DMS53 treated with DMSO at 0.1 percent for 48 hours (cell line): ENCODE data around the gene ABL2.
A peak's percentile ranks its signal among the peaks of the same experiment; 100 is the strongest.
"Not testable (repeated sequence)": the region's sequence is repeated elsewhere in the genome, so short reads cannot be mapped to it uniquely, and the experiment has no call there.

Experiments
- DNase-seq: peaks from one replicate; lab custom pipeline; 2025; ENCODE audit not compliant: unreplicated experiment; lab: John Stamatoyannopoulos, UW

ABL2 gene

DNA sequence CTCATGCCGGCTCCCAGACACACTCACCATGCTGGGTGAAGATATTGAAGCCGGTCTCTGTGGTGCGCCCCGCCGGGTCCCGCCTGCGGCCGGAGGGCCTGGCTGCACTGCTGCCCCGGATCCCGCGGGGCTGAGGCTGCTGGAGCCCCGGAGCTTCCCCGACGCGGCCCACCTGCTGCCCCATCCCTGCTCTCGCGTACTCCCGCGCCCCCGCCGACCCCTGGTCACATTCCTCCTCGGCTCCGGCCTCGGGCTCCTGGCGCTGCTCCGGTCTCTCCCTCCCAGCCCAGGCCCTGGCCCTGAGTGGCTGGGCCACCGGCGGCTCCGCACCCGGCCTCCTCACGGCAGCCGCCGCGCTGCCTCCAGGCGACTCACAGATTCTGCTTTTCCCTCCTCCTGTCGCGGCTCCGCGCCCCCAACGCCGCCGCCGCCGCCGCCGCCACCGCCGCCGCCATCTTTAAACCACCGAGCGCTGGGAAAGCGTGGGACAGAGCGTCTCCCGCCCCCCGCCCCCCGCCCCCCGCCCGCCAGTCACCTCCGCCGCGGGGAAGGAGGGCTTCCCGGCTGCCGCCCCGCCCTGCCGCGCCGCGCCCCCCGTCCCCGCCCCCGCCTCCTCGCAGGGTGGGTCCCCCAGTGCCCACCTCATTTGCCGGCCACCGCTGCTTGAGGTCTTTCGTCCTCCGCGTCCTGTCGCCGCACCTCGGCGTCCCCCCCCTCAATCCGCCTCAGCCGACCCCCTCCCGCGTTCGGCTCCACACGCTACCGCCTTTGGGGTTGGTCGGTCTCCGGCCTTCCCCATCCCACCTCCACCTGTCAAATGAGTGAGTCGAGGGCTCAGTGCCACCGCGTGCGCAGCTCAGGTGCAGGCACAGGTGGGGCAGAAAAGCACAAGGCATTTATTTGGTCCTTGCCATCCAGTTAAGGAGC lies at the start of gene ABL2:
Gene ABL2, minus strand, starts transcription at position 464 of the 927 bp plus-strand sequence. Its CDS starts 280 bp downstream, at position 184.
- peak; percentile 15 for DNase-seq

- DNase-seq = no peak
Measured at GRCh38 chr1:179278920-179279319, 49.4 kb upstream of the ABL2 start.

DNA sequence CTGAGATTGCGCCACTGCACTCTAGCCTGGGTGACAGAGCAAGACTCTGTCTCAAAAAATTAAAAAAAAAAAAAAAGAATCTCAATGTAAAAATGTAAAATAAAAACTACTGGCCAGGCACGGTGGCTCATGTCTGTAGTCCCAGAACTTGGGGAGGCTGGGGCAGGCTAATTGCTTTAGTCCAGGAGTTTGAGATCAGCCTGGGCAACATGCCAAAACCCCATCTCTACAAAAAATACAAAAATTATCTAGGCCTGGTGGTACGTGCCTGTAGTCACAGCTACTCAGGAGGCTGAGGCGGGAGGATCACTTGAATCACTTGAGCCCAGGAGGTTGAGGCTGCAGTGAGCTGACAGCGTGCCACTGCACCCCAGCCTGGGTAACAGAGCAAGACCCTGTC lies 44.9 kb upstream of the ABL2 start:
- DNase-seq = not testable (repeated sequence)

- no peak for DNase-seq
Measured at GRCh38 chr1:179269071-179269470, 39.6 kb upstream of the ABL2 start.

DNA sequence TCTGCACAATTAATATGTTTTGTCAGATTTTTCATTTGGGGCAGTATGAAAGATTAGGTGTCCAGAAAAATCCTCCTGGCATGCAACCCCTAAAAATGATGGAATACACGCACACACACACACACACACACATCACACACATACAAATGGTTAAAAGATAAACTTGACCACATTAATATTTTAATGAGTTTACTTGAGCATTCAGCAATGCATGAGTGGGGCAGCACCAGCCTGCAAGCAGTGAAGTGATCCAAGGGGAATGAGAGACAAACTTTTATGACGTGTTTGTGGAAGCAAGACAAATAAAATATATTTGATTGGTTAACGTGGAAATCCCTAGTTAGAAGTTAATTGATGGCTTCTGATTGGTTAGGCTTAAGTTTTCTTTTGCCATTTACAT lies 35.0 kb upstream of the ABL2 start:
- DNase-seq = no peak

DNA sequence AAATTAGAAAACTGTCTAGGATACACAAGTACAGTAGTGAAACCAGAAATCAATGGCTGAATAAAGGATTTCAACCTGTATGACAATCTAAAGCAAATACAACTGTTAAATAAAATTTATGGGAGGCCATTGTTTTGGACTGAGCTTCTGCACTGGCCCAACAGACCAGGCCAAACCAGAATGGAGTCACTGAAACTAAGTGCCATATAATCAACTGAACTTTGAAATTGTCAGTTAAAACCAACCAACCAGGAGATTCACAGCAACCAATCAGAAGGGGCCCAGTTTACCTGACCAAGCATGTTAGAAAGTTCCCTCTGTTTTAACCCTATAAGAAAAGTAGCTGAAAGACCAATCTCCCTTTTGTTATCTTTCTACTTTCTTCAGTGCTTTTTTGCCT lies 33.6 kb upstream of the ABL2 start:
- no peak for DNase-seq

DNA sequence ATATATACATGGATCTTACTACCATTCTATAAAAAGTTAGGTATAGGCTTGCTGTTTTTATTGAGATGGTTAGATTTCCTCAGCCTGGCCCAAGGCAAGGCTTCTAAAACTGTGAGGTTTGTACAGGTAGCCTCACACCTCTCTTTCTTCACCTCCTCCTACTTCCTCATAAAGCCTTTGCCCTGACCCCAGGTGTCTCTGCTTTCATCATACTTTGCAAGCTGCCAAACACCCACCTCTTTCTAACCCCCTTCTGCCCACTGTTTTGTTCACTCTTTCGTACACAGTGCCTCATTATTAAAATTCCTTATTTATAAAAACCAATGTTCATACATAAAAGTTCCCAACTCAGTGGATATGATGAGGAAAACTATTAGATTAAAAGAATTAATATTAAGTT lies 32.7 kb upstream of the ABL2 start:
- DNase-seq = no peak

DNA sequence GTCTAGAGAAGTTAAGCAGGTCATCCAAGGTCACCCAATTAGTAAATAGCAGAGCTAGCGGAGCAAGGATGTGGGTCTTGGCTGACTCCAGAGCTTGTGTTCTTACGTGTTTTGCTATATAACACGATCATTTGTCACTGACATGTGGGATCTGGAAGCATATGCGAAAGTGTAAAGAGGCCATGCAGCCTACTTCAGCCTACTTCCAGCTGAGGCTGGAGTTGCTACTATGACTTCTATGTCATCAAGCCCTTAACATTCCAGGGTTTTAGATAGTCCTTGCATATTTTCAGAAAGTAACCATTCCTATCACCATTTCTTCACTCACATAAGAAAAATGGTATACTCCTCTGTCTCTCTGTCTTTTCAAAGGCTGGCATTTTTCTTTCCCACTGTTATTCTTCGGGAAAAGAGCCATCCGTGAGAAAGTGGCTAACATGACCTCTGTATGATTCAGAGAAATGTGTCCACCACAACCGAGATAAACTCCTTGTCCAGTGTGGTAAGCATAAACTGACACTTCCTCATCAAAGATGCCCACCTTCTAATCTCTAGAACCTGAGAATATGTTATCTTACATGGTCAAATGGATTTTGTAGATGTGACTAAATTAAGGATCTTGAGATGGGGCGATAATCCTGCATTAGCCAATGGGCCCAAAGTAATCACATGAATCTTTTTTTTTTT lies 24.0 kb upstream of the ABL2 start:
- no peak for DNase-seq

- no peak for DNase-seq
Measured at GRCh38 chr1:179252606-179253005, 23.1 kb upstream of the ABL2 start.

GRCh38 chr1:179251675-179252074 lies 22.2 kb upstream of the ABL2 start:
- DNase-seq = peak; percentile 55

DNA sequence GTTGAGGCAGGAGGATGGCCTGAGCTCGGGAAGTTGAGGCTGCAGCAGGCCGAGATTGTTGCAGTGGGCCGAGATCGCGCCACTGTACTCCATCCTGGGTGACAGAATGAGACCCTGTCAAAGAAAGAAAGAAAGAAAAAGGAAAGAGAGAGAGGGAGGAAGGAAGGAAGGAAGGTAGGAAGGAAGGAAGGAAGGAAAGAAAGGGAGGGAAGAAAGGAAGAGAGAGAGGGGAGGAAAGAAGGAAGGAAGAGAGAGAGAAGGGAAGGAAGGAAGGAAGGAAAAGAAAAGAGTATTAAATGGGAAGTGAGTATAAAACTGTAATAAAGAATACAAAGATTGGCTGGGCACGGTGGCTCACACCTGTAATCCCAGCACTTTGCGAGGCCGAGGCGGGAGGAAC lies 18.4 kb upstream of the ABL2 start:
- DNase-seq = no peak

- DNase-seq = not testable (repeated sequence)
Measured at GRCh38 chr1:179245426-179245825, 15.9 kb upstream of the ABL2 start.

- DNase-seq = no peak
Measured at GRCh38 chr1:179241530-179242097, 12.1 kb upstream of the ABL2 start.

DNA sequence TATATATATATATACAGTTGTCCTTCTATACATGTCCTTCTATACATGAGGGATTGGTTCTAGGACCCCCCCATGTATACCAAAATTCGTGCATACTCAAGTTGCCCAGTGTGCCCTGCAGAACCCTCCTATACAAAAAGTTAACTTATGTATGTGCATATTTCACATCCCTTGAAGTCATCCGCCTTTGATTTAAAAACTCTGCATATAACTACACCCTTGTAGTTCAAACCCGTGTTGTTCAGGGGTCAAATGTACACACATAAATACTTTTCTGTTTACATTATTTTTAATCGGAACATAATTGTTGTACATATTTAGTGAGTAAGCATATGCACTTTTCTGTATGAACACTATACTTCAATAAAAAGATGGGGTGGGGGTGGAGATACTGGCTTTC lies 7.7 kb upstream of the ABL2 start:
- no peak for DNase-seq

DNA sequence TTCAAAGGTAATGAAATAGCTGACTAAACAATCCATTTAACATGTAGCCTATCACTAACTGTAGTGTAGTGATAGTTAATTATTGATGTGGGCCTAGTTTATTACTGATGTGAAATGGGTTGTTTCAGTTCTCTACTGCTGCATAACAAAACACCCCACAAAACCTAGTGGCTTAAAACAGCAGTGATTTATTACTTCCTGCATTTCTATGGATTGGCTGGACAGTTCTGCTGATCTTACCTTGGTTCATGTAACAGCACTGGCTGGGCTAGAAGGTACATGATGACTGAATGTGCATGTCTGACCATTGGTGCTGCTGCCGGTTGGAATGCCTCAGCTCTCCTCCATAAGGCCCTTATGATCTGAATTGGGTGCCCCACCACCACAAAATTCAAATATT lies 5.4 kb upstream of the ABL2 start:
- no peak for DNase-seq

DNA sequence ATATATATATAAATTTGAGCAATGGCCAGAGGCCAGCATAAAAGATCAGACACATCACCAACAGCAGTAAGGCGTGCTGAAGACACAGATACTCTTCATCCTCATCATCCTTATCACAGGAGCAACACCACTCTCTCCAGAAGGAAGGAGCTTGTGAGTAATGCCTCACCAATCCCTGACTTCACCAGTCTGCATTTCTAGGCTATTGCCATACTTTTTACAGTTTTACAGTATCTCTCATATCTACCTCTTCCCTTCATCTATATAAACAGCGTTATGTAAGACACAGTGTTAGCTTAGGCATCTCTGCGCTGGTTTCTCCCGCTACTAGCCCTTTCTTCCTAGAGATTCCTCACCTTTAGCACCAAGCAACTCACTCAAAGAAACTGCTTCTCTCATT lies 2.4 kb upstream of the ABL2 start:
- DNase-seq = no peak

- no peak for DNase-seq
Measured at GRCh38 chr1:179230721-179231120, 1.2 kb upstream of the ABL2 start.

GRCh38 chr1:179230251-179230650 lies 774 bp upstream of the ABL2 start:
- DNase-seq = no peak

- DNase-seq = no peak
Measured at GRCh38 chr1:179228783-179229213, 679 bp downstream of the ABL2 start.

- DNase-seq = no peak
Measured at GRCh38 chr1:179226738-179227137, 2.7 kb downstream of the ABL2 start.

GRCh38 chr1:179224466-179224865 lies 5.0 kb downstream of the ABL2 start:
- not testable (repeated sequence) for DNase-seq

DNA sequence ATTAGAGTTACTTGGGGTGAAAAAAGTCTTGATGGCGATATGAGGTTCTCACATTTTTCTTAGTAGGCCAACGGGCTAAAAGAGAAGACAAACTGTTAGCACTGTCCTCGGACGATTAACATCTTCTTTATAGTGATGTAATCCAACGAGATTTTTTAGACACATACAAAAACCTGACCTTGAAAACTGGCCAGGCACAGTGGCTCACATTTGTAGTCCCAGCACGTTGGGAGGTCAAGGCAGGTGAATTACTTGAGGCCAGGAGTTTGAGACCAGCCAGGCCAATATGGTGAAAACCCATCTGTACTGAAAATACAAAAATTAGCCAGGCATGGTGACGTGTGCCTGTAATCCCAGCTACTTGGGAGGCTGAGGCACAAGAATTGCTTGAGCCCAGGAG lies 8.4 kb downstream of the ABL2 start:
- not testable (repeated sequence) for DNase-seq
